NCI-H187 (cell line): ENCODE measurements around the gene FBXO30.

Source experiments
- DNase-seq, 2 experiments: peaks; one replicate each; lab custom pipeline; 2025; lab: John Stamatoyannopoulos, UW

Gene FBXO30

GRCh38 chr6:145819994-145820393 is 5.4 kb upstream of the FBXO30 start:
- DNase-seq, result no peak

- DNase-seq, result no peak
Observed at GRCh38 chr6:145818796-145819195, 4.2 kb upstream of the FBXO30 start.

GRCh38 chr6:145816392-145816791 is 1.8 kb upstream of the FBXO30 start:
- DNase-seq, result no peak

DNA sequence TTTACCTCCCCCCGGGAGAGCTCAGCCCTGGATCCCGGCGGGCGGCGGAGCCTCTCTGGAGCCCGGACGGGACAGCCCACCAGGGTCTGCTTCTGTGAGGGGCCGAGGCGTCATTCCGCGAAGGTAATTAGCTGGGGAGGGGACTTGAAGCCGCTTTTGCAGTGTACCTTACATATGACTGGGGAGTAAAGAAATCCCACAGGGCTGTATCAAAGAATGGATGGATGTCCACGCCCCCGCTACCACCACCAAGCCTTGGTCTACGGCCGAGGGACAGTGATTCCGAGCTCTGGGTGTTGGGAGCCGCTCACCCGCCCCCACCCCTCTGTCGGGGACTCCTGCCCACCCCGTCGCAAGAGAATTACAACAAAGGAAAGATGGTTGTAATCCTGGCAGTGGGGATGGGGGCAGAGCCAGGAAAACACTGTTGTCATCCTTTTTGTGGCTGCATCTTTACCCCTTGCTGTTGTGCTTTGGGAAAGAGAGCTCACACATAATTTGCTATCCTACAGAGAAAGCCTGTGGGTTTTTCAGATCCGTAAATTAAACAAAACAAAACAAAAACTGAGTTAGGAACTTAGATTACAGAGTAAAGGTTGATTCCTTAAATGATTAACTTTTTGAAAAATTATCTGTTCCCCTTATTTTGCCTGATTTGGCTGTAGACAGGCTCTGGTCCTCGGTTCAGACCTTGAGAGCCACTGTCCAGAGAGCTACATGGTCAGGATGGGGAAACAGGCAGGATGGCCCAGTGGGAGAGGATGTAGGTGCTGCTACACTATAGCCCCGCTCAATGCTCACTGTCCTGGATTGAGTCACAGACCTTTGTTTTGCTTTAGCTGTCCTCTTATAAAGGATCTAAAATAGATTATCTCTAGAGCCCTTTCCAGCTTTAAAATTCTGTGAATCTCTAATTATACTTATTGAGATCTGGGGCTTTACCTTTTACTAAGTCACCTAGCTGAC is 997 bp upstream of the FBXO30 start:
- no peak for DNase-seq

- peak in 1 of 2 experiments; percentile 56 for DNase-seq
Observed at GRCh38 chr6:145814035-145814500, 527 bp downstream of the FBXO30 start.

DNA sequence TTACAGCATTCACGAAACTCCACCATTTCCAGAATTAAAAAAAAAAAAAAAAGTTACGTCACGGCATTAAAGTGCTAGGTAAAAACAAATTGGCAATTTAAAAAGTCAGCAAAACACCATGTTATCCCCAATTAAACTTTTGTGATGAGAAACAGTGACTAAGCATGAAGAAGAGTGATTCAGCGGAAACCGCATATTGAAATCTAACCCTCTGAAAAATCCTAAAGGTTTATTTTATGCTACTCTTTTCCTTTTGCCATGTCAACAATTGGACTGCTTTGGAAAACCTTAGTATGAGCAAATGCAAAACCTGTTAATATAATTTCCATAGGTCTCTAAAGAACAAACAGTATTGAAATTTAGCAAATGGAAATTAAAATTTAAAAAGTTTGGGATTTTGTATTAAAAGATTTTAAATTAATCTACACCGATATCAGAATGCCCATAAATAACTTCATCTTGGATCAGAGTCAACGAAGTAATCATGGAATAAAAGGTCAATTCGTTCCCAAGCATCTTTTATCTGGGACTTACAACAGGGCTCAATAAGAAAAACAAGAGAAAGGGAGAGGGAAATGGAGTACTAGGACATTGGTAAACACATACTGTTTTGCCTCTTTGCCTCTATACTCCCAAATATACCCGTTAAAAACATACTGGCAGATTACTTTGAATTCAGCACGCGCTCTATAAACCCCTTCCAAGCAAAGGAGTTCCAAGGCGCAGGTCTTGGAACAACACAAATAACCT is 1.1 kb downstream of the FBXO30 start:
- DNase-seq, result no peak

DNA sequence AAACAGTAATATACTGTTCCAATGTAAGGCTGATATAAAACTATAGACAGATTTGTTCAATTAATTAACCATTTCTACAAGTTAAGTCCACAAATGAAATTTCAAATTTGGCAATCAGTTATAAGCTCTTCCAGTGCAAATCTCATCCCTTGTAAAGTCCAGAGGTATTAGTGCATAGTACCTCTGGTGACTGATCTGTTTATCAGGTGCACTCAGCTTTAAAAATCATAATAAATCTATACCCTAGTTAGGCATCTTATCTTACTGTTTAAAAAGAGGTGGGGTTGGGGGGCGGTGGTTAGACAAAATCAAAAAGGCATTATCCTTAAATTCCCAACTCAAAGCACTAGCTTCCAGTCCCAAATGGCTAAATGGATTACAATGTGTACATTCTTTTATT is 2.9 kb downstream of the FBXO30 start:
- DNase-seq, result no peak

GRCh38 chr6:145809785-145810184 is 4.8 kb downstream of the FBXO30 start:
- DNase-seq, result no peak

DNA sequence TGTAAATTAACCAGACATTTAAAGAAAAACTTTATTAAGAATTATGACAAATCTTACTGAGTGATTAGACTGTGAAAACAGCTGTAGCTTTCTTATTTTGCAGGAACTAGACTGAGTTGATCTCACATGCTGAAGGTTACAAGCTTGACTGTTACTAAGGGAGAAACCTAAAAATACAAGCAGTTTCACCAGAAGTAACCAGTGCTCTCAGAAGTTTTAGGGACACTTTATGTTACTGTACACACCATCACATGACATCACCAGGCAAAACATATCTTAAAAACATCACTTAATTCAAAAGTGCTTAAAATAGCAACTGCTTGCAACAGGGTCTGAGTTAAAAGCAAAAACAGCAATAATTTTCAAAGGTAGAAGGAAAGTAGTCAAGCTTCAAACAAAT is 5.4 kb downstream of the FBXO30 start:
- DNase-seq, result no peak

- DNase-seq, result no peak
Observed at GRCh38 chr6:145808239-145808638, 6.4 kb downstream of the FBXO30 start.

DNA sequence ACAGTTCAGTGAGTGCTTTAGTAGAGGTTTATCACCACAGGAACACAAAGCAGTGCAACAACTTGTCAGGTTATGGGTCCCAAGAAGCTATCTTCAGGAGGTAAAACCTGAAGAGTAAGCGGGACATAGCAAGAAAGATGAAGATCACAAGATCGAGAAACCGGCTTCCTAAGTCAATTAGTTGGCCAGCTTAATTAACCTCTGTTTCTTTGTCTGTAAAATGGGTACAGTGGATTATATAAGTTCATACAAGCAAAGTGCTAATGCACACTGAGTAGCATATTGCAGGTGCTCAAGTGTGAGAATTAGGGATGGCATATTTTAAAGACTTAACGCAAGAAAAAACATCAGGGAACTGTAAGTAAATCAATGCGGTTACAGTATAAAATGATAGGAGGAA is 12.5 kb downstream of the FBXO30 start:
- DNase-seq, result no peak

- no peak for DNase-seq
Observed at GRCh38 chr6:145801021-145801420, 13.6 kb downstream of the FBXO30 start.

- DNase-seq, result no peak
Observed at GRCh38 chr6:145798530-145798929, 16.1 kb downstream of the FBXO30 start.

DNA sequence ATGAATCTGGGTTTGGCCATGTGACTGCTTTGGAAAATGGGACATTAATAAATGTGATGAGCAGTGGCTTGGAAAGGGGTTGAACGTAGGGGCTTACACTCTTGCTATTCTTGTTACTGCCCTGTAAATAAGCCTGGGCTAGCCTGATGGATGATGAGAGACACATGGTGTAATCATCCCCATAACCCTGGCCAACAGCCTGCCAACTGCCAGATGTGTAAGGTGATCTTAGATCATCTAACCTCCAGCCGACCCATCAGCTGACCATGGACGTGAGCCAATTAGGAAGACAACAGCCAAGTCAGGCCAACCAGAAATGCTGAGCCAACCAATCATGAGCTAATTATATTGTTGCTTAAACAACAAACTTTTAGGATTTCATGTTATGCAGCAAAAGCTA is 25.2 kb downstream of the FBXO30 start:
- DNase-seq, result no peak

DNA sequence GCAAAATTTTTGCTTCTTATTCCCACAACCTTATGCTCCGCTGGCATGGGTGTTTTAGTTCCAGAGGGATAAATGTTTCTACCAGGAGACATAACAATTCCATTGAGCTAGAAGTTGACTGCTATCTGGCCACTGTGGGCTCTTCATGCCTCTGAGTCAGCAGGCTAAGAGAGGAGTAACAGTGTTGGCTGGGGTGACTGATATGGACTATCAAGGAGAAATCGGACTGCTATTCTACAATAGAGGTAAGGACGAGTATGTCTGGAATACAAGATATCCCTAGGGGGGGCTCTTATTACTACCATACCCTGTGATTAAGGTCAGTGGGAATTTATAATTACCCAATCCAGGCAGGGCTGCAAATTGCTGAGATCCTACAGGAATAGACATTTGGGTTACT is 26.9 kb downstream of the FBXO30 start:
- DNase-seq, result no peak

GRCh38 chr6:145784683-145785082 is 29.9 kb downstream of the FBXO30 start:
- no peak for DNase-seq

GRCh38 chr6:145783796-145784195 is 30.8 kb downstream of the FBXO30 start:
- DNase-seq, result no peak

DNA sequence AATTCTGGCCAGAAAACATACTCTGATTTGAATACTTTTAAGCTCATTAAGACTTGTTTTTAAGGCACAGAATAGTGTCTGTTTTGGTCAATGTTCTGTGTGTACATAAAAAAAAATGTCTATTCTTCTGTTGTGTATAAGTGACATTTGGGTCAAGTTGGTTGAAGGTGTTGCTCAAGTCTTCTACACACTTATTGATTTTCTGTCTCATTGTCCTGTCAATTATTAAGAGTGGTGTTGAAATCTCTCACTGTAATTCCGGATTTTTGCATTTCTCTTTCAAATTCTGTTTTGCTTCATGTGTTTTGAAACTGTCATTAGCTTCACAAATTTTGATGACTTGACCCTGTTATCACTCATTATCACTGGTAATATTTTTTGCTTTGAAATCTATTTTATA is 41.7 kb downstream of the FBXO30 start:
- DNase-seq, result no peak

DNA sequence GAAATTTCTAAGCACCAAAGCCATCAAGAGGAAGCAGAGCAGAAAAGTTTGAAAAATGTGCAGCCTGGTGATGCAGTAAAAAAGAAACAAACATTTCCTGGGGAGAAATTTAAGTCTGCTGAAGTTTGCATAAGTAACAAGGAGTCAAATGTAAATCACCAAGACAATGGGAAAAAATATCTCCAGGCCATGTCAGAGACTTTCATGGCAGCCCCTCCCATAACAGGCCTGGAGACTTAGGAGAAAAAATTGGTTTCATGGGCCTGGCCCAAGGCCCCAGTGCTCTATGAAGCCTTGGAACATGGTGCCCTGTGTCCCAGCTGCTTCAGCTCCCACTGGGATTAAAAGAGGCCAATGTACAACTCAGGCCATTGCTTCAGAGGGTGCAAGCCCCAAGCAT is 49.1 kb downstream of the FBXO30 start:
- DNase-seq, result no peak

- DNase-seq, result no peak
Observed at GRCh38 chr6:145763742-145764141, 50.9 kb downstream of the FBXO30 start.

- DNase-seq, result no peak
Observed at GRCh38 chr6:145761584-145761983, 53.0 kb downstream of the FBXO30 start.

DNA sequence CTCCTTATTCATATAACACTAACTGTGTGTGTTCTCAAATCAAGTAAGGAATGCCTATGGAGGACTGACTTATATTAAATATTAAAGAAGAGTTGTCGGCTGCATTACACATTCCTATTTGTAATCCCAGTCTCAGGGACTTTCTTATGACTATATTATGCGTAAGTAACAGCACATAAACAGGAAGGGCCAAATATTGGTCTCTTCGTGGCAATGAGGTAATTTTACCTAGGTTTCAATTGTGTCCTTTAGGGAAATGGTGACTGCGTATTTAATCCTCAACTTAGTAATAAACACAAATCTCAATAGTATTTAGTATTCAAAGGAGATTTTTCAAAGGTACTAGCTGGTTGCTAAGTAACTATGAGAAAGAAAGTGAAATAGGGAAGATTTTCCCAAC is 56.5 kb downstream of the FBXO30 start:
- no peak for DNase-seq

DNA sequence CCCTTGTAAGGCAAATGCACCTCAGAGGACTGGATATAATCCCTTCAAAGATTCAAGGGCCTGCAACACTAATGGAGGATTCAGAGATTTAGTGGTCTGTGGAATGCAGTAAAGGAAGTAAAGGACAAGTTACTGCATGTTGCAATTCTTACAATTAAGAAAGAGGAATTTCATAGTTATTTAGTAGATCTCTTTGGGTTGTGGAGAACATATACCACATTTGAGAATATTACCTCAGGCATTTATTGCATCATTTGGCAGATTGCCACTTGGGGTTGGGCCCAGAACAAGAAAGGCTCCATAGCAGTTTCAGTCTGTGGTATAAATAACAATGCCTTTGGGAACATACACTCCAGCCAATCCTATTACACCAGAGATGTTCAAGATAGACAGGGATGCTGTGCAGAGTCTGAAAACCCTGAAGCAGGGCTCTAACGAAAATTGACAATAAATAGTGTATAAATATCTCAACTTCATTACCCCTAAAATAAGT is 58.4 kb downstream of the FBXO30 start:
- no peak for DNase-seq
